ENCODE measurements around the gene MYO1E.

The MYO1E gene

DNA sequence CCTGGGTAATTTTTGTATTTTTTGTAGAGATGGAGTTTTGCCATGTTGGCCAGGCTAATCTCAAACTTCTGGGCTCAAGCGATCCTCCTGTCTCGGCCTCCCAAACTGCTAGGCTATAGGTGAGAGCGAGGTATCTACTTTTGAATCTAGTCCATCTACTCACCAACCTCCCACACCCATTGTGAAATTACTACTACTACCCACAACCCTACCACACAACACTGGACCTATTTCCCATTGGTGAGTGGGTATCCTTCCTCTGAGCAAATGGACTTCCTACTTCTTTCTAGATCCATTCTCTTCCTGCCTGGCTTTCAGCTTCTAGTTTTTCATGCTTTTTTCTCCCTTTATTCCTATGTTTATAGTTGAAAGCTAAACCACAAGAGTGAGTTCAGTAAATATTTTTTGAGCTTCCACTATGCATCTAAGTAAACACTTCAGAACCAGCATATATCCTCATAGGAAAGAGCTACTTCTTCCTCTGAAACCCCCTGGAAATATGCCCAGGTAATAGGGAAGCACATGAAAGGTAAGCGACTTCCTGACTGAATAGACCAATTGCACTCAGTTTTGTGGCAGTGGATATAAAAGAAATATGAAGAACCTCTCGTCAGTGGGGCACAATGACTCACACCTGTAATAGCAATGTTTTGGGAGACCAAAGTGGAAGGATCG is 39.1 kb downstream of the MYO1E start:
- no peak for DNase-seq (ENCODE audit: low spot score in 2 of 2)
- no peaks in the 10 kb centered on the region for H3K9me3 ChIP-seq
- H3K4me3 ChIP-seq = no peak overlapping the region
- peaks cover 11% of the 10 kb centered on the region; the same call in 1 of the 2 replicates for H3K4me1 ChIP-seq
- H3K27me3 ChIP-seq (ENCODE audit: low read depth) = no peaks in the 10 kb centered on the region; the same call in 1 of the 2 replicates
- in situ Hi-C loops (cut with MboI; ENCODE audit: low sequenced_read_pairs) = no loop called here
- H3K36me3 ChIP-seq (replicated peaks) = no peaks in the 10 kb centered on the region

DNA sequence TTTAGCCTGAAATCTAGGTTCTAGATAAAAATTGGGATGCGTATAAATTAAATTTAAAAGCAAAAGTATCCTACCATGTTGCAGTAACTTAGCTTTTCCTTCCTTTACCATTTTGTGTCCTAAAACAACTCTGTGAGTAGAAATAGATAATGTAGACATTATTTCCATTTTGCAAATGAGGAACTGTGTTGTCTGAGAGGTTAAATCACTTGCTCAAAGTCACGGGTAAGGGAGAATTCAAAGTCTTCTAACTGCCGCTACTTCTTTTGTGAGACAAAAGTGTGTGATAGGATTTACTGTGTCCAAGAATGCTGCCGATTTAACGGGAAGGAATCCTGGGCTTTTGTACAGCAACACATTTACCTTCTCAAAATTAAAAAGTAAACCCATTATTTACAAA is 40.7 kb downstream of the MYO1E start:
- H3K4me1 ChIP-seq = peaks cover 11% of the 10 kb centered on the region; the same call in 1 of the 2 replicates
- no peak for DNase-seq (ENCODE audit: low spot score in 2 of 2)
- H3K27me3 ChIP-seq (ENCODE audit: low read depth) = no peaks in the 10 kb centered on the region; the same call in 1 of the 2 replicates
- in situ Hi-C loops (cut with MboI; ENCODE audit: low sequenced_read_pairs) = no loop called here
- H3K36me3 ChIP-seq (replicated peaks) = no peaks in the 10 kb centered on the region
- no peaks in the 10 kb centered on the region for H3K9me3 ChIP-seq
- no peak overlapping the region for H3K4me3 ChIP-seq

DNA sequence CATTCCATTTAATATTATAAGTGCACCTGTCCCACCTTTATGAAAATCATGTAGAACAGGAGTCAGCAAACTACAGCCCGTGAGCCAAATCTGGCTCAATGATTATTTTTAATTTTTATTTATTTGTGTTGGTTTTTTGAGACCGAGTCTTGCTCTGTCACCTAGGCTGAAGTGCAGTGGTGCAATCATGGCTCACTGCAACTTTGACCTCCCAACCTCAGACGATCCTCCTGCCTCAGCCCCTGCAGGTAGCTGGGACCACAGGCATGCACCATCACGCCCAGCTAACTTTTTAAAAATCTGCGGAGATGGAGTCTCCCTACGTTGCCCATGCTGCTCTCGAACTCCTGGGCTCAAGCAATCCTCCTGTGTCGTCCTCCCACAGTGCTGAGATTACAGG is 42.0 kb downstream of the MYO1E start:
- H3K4me1 ChIP-seq = peaks cover 11% of the 10 kb centered on the region; the same call in 1 of the 2 replicates
- no peaks in the 10 kb centered on the region; the same call in 1 of the 2 replicates for H3K27me3 ChIP-seq (ENCODE audit: low read depth)
- H3K9me3 ChIP-seq = no peaks in the 10 kb centered on the region
- DNase-seq (ENCODE audit: low spot score in 2 of 2) = no peak
- H3K4me3 ChIP-seq = no peak overlapping the region
- no peaks in the 10 kb centered on the region for H3K36me3 ChIP-seq (replicated peaks)
- in situ Hi-C loops (cut with MboI; ENCODE audit: low sequenced_read_pairs) = no loop called here

DNA sequence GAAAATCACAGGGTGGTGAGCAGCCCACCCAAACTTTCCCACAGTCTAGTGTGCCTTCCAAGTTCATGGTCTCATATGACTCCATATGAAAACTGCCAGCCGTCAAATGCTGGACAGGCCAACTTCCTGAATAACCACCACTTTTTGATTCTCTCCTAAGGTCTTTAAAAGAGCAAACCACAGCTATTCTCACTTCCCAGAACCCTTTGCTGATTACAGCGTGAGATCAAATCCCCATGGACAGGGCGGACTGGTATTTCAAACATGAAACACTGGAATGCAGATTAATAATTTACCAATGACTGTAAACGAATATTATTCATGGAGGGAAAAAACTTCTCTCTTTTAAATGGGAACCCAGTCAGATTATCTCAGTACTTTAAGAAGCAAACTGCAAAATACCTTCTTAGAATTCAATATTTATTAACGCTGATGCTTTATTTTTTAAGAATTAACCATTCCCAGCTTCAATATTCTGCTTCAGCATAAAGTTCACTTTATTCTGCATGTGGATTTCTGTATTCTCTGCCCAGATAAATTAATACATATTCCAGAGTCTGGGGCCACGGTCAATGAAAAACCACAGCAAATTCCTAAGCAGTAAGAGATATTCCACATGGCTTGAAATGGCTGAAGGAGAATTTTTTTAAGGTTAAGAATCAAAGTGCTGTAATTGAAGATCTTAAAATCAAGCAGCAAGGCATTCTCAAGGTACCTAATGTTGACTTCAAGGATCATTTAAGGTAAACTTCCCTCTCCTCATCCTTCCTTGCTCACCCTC is 42.9 kb downstream of the MYO1E start:
- Histone ChIP-seq H3K27me3 (ENCODE audit: low read depth) (no peaks in the 10 kb centered on the region; the same call in 1 of the 2 replicates), H3K4me3 (no peak overlapping the region), H3K9me3 (no peaks in the 10 kb centered on the region), H3K4me1 (peaks cover 11% of the 10 kb centered on the region; the same call in 1 of the 2 replicates), H3K36me3 (replicated peaks) (no peaks in the 10 kb centered on the region)
- no peak for DNase-seq (ENCODE audit: low spot score in 2 of 2)
- in situ Hi-C loops (cut with MboI; ENCODE audit: low sequenced_read_pairs) = no loop called here

DNA sequence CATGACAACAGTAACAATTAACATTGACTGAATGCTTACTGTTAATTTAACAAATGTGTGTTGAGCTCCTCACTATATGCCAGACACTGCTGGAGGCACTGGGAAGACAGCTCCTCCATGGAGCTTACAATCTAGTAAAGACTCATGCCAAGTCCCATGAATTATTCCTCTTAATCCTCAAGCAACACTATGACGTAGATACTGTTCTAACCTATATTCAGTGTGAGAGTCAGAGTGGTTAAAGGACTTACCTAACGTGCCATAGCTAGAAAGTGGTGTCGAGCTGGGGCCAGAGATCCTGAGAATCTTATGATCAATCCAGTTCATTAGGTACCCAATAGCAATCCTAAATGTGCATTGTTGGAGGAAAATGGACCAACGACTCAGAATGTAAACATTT is 43.6 kb downstream of the MYO1E start:
- Histone ChIP-seq H3K36me3 (replicated peaks) (no peaks in the 10 kb centered on the region), H3K4me3 (no peak overlapping the region)

DNA sequence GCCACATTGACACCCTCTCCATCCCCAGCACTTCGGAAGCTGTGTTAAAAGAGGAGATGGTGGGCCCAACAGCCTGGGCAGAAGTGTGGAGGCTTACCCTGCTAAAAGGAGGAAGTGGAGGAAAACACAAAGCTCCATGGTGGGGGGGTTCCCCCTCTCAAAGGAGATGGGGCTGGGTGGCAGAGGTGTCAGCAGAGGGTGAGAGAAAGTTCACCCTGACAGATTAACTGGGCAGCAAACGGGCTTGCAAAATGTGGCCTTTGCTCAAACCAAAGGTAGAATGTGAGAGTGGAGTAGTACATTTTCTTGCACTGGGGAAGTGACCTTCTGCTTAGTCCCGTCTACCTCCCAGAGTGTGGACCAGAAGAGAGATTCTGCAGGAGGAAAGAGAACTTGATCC is 44.7 kb downstream of the MYO1E start:
- peaks cover 11% of the 10 kb centered on the region; the same call in 1 of the 2 replicates for H3K4me1 ChIP-seq
- H3K4me3 ChIP-seq = no peak overlapping the region
- no peaks in the 10 kb centered on the region for H3K9me3 ChIP-seq
- H3K27me3 ChIP-seq (ENCODE audit: low read depth) = no peaks in the 10 kb centered on the region
- H3K36me3 ChIP-seq (replicated peaks) = no peaks in the 10 kb centered on the region
- no peak for DNase-seq (ENCODE audit: low spot score in 2 of 2)
- in situ Hi-C loops (cut with MboI; ENCODE audit: low sequenced_read_pairs) = no loop called here

More for the DNA sequence above, 43.6 kb downstream of the MYO1E start:
- DNase-seq (ENCODE audit: low spot score in 2 of 2) = no peak
- Histone ChIP-seq H3K27me3 (ENCODE audit: low read depth) (no peaks in the 10 kb centered on the region; the same call in 1 of the 2 replicates), H3K9me3 (no peaks in the 10 kb centered on the region), H3K4me1 (peaks cover 11% of the 10 kb centered on the region; the same call in 1 of the 2 replicates)
- in situ Hi-C loops (cut with MboI; ENCODE audit: low sequenced_read_pairs) = no loop called here

DNA sequence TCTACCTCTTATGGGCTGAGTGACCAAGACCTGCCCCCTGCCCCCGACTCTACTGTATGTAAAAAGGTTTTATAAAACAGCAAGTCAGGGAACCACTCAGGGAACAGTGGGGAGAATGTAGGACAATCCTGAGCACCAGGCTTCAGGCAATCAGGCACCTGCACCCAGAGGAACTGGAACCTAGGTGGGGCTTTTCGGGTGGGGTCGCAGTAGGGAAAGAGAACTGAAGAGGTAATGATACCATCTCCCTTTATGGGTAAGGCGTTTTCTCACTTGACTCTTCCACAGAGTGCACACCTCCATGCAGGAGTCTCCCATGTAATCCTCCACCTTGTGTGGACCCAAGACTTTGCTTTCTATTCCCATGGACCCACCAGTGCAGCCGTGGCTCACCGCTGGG is 45.8 kb downstream of the MYO1E start:
- no peak for DNase-seq (ENCODE audit: low spot score in 2 of 2)
- H3K4me3 ChIP-seq = no peak overlapping the region
- no peaks in the 10 kb centered on the region for H3K9me3 ChIP-seq
- no peaks in the 10 kb centered on the region for H3K27me3 ChIP-seq (ENCODE audit: low read depth)
- in situ Hi-C loops (cut with MboI; ENCODE audit: low sequenced_read_pairs) = no loop called here
- H3K4me1 ChIP-seq = peaks cover 6% of the 10 kb centered on the region; the same call in 1 of the 2 replicates
- H3K36me3 ChIP-seq (replicated peaks) = no peaks in the 10 kb centered on the region

DNA sequence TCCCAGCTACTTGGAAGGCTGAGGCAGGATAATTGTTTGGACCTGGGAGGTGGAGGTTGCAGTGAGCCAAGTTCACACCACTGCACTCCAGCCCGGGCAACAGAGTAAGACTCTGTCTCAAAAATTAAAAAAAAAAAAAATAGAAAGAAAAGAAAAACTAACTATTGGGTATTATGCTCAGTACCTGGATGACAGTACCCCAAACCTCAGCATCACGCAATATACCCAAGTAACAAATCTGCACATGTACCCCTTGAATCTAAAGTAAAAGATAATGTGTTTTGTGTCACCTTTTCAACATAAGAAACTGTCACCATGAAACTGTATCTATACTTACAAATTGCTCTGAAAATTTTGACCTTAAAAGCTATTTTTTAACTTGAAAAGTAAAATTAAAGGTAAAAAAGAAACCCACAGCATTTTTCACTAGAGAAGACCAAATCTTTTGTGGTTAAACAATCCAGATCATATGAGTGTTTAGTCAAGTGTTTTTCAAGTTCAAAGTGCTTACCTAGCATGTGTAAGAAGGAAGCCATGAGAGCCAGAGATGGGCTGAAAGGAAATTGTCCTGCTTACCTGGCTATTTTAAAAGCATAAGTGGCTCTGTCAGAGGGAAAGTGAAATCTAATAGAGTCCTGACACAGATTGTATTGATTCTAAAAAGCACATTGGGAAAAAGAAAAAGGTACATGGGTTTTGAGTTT is 50.5 kb downstream of the MYO1E start:
- no peak overlapping the region for H3K4me3 ChIP-seq
- in situ Hi-C loops (cut with MboI; ENCODE audit: low sequenced_read_pairs) = no loop called here
- DNase-seq (ENCODE audit: low spot score in 2 of 2) = no peak
- no peaks in the 10 kb centered on the region for H3K36me3 ChIP-seq (replicated peaks)
- H3K27me3 ChIP-seq (ENCODE audit: low read depth) = no peaks in the 10 kb centered on the region
- H3K9me3 ChIP-seq = no peaks in the 10 kb centered on the region
- H3K4me1 ChIP-seq = no peaks in the 10 kb centered on the region

DNA sequence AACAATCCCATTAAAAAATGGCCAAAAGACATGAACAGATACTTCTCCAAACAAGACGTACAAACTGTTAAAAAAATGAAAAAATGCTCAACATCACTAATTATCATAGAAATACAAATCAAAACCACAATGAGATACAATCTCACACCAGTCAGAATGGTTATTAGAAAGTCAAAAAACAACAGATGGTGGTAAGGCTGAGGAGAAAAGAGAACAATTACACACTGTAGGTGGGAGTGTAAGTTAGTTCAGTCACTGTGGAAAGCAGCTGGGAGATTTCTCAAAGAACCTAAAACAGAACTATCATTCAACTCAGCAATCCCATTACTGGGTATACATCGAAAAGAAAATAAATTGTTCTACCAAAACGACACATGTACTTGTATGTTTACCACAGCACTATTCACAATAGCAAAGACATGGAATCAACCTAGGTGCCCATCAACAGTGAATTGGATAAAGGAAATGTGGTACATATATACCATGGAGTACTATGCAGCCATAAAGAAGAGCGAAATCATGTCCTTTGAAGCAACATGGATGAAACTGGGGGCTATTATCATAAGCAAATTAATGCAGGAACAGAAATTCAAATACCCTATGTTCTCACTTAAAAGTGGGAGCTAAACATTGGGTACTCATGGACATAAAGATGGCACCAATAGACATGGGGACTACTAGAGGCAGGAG is 51.5 kb downstream of the MYO1E start:
- H3K9me3 ChIP-seq = no peaks in the 10 kb centered on the region
- H3K4me3 ChIP-seq = no peak overlapping the region
- in situ Hi-C loops (cut with MboI; ENCODE audit: low sequenced_read_pairs) = no loop called here
- H3K4me1 ChIP-seq = peaks cover 2% of the 10 kb centered on the region; the same call in 1 of the 2 replicates
- H3K36me3 ChIP-seq (replicated peaks) = no peaks in the 10 kb centered on the region
- no peaks in the 10 kb centered on the region for H3K27me3 ChIP-seq (ENCODE audit: low read depth)
- no peak for DNase-seq (ENCODE audit: low spot score in 2 of 2)

DNA sequence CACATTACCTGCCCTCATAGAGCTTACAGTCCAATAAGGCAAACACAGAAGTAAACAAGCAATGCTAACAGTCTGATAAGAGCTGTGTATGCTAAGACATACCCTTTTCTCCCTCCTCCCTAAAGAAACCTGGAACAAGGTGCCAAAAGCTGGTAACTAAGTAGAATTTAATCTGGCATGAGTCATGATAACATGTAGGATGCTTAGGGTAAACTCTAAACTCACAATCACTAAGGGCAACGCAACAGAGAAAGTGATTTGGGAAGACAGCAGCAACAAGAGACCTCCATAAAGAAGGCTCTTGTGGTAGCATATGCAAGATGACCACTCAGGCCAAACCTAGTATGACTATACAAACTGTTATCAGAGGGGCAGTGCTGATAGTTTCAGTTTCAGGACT is 55.5 kb downstream of the MYO1E start:
- in situ Hi-C loops (cut with MboI; ENCODE audit: low sequenced_read_pairs) = no loop called here
- no peak for DNase-seq (ENCODE audit: low spot score in 2 of 2)
- Histone ChIP-seq H3K27me3 (ENCODE audit: low read depth) (no peaks in the 10 kb centered on the region), H3K4me1 (peaks cover 8% of the 10 kb centered on the region), H3K9me3 (no peaks in the 10 kb centered on the region), H3K4me3 (no peak overlapping the region), H3K36me3 (replicated peaks) (no peaks in the 10 kb centered on the region)

DNA sequence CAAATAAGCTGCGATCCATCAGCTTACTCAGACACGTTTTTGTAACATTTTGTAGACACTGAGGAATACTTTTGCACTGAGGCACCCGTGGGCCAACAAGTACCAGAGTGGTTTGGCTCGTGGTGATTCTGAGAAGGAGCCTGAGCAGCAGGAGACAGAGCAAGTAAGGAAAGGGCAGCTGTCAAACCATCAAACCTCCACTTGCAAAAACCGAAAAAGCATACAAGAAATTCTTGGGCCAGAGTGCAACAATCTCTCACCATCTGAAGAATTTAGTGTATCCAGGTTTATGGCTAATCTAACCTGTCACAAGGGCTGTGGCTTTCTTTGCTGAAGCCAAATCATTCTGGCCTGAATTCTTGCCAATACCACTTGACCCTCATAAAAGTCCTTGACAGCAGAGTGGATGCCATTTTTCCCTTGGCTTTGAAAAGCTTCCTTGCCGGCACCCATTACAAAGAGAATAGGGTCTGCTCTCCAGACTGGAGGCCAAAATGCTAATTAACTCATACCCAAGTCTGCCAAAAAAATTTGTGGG is 56.7 kb downstream of the MYO1E start:
- in situ Hi-C loops (cut with MboI; ENCODE audit: low sequenced_read_pairs) = no loop called here
- Histone ChIP-seq H3K4me1 (peaks cover 8% of the 10 kb centered on the region), H3K9me3 (no peaks in the 10 kb centered on the region), H3K36me3 (replicated peaks) (no peaks in the 10 kb centered on the region), H3K4me3 (no peak overlapping the region), H3K27me3 (ENCODE audit: low read depth) (no peaks in the 10 kb centered on the region)
- peak; percentile 44 to 55 for DNase-seq (ENCODE audit: low spot score in 2 of 2)

DNA sequence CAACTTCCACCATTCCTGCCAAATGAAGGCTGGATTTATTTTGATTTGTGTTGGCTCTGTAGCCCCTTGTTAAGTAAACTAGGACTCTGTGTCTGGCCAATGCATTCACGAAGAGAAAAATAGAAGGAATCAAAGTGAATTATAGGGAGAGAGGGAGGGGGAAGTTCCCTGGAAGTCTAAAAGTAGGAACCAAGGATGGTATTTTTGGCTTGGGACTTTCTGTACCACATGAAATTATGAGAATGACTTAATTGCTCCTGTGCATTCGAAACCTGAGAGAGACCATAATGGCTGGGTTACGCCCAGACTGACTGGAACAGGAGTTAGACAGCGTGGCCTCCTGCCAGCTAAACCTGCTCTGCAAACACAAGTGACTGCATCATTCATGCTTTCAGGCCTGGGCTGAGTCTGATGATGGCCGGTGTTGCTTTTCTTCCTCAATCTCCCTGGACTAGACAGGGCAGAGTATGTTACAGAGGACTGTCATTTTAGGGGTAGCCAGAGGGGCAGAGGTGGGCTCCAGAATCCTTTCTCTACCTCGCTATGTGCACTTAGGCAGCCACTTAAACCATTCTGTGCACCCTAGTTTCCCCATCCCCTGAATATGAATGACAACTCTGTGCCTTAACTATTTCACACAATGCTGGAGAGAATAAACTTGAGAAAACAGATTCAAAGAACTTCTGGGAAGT is 58.9 kb downstream of the MYO1E start:
- H3K4me3 ChIP-seq = no peak overlapping the region

DNA sequence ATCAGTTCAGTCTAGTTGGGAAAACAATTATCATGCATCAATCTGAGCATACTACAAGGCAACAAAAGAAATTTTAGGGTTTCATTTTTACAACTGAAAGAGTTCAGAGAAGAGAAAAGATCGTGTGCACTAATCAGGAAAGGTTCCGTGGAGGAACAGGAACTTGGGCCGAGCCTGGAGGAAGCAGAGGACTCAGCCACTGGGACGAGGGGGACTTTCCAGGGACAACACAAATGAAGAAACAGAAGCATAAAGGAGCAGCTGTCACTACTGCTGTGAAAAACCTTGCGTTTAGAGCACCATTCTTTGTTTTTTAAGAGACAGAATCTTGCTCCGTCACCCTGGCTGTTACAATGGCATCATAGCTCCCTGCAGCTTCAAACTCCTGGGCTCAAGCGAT is 60.5 kb downstream of the MYO1E start:
- DNase-seq (ENCODE audit: low spot score in 2 of 2) = no peak
- no peak overlapping the region for H3K4me3 ChIP-seq
- no peaks in the 10 kb centered on the region for H3K36me3 ChIP-seq (replicated peaks)
- no peaks in the 10 kb centered on the region for H3K9me3 ChIP-seq
- peaks cover 8% of the 10 kb centered on the region for H3K4me1 ChIP-seq
- no peaks in the 10 kb centered on the region for H3K27me3 ChIP-seq (ENCODE audit: low read depth)
- in situ Hi-C loops (cut with MboI; ENCODE audit: low sequenced_read_pairs) = no loop called here

More for the DNA sequence above, 58.9 kb downstream of the MYO1E start:
- Histone ChIP-seq H3K4me1 (peaks cover 8% of the 10 kb centered on the region), H3K36me3 (replicated peaks) (no peaks in the 10 kb centered on the region), H3K27me3 (ENCODE audit: low read depth) (no peaks in the 10 kb centered on the region), H3K9me3 (no peaks in the 10 kb centered on the region)
- in situ Hi-C loops (cut with MboI; ENCODE audit: low sequenced_read_pairs) = no loop called here
- no peak for DNase-seq (ENCODE audit: low spot score in 2 of 2)

All from HAP-1 (cell line).